Esophagus muscularis mucosa (tissue), 4 donors: ENCODE measurements around the gene TSPAN11.

ENCODE experiments used
- CTCF ChIP-seq, 3 experiments: fragments of 200-600 bp in 2 of 3; fragments of 450-650 bp in 1 of 3; sonication (generic) in 2 of 3; IDR thresholded peaks; one replicate each; pipeline ENCODE4 v1.5.1; 2017 to 2019; ENCODE audit warnings: antibody characterized with exemption in 3 of 3, mild to moderate bottlenecking in 2 of 3, moderate library complexity in 1 of 3
- EP300 ChIP-seq: sonication (generic); formaldehyde crosslinking; IDR thresholded peaks from one replicate; pipeline ENCODE4 v1.6.1; 2017; ENCODE audit warnings: antibody characterized with exemption
- POLR2A ChIP-seq: fragments of 450-650 bp; IDR thresholded peaks from one replicate; pipeline ENCODE4 v1.6.1; 2017; ENCODE audit warnings: antibody characterized with exemption, moderate library complexity, mild to moderate bottlenecking, low read depth
- POLR2AphosphoS5 ChIP-seq, 2 donors: sonication (generic); formaldehyde crosslinking; IDR thresholded peaks; one replicate each; pipeline ENCODE4 v1.6.1; 2017; ENCODE audit warnings: antibody characterized with exemption in 2 of 2

GRCh38 chr12:30934811-30935210 is 8.3 kb downstream of the TSPAN11 start:
- TF ChIP-seq CTCF (IDR thresholded peaks at IDR 0.05) (no peak), EP300 (no peak), POLR2AphosphoS5 (IDR thresholded peaks at IDR 0.05) (no peak), POLR2A (no peak)
